D721Med (cell line): ENCODE results near the gene PCED1B.
"Not testable (repeated sequence)": the region's sequence is repeated elsewhere in the genome, so short reads cannot be mapped to it uniquely, and the experiment has no call there.

Experiments used
- DNase-seq: peaks from one replicate; pipeline ENCODE4 v3.0.0; 2011; ENCODE audit warnings: low spot score; ENCODE audit not compliant: insufficient read length
- FAIRE-seq: peaks from 2 replicates; lab custom pipeline; 2011; peaks lifted over from hg19 to GRCh38; lab: Jason Lieb, UNC
- TF ChIP-seq, protein P1 (sequence below): IDR thresholded peaks from 2 replicates; pipeline ENCODE4 v1.5.1; 2012; ENCODE audit warnings: mild to moderate bottlenecking, control low read depth; ENCODE audit not compliant: insufficient read depth; ENCODE audit errors: missing control alignments

PCED1B gene

DNA sequence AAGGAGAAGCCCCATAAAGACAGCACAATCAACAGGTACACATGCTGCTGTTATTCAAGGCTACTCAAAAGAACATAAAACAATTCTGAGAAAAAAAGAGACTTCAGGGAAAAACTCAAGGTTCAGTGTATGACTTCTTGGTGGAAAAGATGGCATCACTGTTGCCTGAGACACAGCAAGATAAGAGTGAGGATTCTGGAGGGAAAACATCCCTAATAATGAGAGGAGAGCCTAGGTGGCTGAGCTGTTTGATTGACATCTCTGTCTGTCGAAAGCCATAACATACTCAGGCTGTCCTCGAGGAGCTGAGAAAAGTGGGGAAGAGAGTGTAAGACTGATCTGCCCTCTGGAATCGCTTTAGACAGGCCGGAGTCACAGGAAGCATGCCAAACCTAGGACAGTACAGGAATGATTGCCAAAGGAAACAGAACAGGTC lies 193.8 kb downstream of the PCED1B start:
- DNase-seq: no peak
- no peak for FAIRE-seq
- TF ChIP-seq, protein P1, sequence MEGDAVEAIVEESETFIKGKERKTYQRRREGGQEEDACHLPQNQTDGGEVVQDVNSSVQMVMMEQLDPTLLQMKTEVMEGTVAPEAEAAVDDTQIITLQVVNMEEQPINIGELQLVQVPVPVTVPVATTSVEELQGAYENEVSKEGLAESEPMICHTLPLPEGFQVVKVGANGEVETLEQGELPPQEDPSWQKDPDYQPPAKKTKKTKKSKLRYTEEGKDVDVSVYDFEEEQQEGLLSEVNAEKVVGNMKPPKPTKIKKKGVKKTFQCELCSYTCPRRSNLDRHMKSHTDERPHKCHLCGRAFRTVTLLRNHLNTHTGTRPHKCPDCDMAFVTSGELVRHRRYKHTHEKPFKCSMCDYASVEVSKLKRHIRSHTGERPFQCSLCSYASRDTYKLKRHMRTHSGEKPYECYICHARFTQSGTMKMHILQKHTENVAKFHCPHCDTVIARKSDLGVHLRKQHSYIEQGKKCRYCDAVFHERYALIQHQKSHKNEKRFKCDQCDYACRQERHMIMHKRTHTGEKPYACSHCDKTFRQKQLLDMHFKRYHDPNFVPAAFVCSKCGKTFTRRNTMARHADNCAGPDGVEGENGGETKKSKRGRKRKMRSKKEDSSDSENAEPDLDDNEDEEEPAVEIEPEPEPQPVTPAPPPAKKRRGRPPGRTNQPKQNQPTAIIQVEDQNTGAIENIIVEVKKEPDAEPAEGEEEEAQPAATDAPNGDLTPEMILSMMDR: no peak

DNA sequence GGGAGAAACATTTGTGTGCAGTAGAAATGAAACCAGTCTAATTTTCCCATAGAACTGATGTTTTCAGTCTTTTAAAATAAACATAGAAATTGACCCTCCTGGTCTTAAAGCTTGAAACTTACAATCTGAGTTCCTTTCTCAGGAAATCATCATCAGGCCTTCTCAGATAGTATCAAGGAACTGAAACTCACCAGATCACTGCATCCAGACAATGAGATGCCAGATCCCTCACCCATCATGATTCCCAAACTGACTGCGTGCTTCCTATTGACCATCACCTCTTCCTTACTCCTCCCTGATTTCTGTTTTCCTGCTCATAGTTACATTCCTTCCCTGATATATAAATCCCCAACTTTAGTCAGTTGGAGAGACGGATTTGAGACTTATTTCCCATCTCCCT lies 195.3 kb downstream of the PCED1B start:
- TF ChIP-seq, protein P1: no peak
- no peak for DNase-seq
- FAIRE-seq: no peak

DNA sequence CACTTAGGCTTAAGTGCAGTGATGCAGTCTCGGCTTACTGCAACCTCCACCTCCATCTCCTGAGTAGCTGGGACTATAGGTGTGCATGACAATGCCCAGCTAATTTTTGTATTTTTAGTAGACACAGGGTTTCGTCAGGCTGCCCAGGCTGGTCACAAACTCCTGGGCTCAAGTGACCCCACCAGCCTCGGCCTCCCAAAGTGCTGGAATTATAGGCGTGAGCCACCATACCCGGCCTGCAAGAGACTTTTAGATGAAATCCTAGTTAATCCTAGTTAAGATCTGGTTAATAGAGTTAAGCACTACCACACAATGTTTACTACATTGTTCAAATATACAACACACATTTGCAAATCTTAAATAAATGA lies 196.8 kb downstream of the PCED1B start:
- FAIRE-seq (no peak), DNase-seq (no peak)
- TF ChIP-seq, protein P1: no peak

DNA sequence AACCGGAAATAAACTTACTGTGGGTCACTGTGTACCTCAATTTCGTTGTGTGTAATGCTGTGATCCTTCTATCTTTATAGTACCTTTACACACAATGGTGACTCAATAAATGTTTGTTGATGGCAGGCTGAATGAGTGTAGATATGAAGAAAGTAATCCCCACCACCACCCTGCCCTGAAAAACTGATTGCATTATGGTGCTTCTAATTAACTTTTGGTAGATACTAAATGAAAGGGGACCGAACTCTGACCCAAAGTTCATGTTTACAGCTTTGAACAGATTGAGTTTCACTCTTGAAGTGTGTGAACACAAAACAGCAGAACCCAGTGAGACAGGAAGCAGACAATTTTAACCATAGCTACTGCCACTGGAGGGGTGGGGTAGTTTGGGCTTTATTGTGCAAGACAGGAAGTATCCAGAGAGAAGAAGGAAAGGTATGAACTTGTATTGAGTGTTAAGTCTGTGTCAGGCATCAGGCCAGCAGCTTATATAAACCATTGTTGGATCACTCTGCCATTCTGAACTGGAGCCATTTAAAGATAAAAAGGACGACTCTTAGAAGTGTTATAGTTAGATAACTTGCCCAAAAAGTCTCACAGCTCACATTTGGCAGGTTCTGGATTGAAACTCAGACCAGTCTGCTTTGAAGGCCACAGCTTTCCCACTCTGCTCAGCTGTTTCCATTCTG lies 197.3 kb downstream of the PCED1B start:
- FAIRE-seq (no peak), DNase-seq (no peak)
- TF ChIP-seq, protein P1: no peak

DNA sequence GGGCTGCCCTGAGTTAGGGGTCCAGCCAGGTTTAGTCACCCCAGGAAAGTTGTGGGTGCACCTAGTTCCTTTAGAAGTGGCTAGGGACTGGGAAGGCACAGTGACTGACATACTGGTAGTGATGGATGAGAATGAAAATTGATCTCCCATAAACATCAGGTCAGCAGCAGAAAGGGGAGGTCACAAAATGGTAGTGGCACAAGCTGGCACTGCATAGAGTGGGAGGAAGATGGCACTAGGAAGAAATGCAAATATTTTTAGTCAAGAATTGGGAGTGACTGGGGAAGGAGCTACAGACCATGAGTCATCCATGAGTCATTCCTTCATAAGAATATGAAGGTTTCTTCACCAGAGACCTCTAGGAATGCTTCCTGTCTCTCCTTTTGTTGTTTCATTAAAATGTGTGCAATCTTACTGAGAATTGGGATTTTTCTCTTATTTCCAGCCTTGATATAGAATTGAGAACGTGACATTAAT lies 198.6 kb downstream of the PCED1B start:
- DNase-seq: no peak
- FAIRE-seq: no peak
- TF ChIP-seq, protein P1: no peak

DNA sequence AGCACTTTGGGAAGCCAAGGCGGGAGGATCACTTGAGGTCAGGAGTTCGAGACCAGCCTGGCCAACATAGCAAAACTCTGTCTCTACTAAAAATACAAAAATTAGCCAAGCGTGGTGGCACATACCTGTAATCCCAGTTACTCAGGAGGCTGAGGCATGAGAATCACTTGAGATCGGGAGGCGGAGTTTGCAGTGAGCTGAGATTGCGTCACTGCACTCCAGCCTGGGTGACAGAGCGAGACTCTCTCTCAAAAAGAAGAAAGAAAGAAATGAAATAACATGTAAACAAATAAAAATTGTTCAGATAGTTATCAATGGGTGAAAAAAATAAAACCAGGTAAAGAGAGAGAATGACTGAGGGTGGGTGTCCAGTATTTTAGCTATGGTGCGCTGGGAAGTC lies 200.3 kb downstream of the PCED1B start:
- not testable (repeated sequence) for DNase-seq, FAIRE-seq

DNA sequence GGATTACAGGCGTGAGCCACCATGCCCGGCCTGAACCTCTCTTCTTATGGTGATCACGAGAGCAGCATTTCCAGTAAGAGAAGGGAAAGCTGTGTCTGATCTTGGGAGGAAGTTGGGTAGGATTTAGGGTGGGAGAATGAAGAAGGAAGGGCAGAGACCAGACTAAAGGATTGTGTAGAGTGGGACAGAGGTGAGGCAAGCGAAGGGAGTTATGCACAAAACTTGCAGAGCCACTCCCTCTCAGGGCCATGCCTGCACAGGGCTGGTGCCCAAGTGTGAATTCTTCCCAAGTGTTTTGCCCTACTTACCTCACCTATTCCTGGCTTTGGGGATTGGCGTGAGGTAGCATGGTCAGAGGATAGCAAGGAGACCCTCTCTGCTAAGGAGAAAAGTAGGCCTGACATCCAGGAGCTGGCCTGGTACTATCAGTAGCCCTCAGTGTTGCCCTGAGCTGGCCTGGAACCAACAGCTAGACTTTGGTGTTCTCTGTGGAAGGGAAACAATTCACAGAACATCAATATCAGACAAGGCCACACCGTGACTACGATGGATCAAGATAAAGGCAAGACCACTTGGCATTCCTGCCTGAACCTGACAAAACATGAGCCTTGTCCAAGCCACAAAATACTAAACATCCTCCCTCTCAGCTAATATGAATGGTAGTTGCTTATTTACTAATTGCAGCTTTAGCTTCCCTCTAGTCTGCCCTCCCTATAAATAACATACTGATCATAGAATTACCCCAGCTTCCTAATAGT lies 201.3 kb downstream of the PCED1B start:
- DNase-seq (no peak), FAIRE-seq (no peak)
- TF ChIP-seq, protein P1: no peak
